Cerebellar nuclear complex (tissue), 1 donor: ENCODE measurements around the gene CD52.

Experiments used
- DNase-seq, 2 experiments: peaks; one replicate each; lab custom pipeline; 2025; lab: John Stamatoyannopoulos, UW

Gene CD52

GRCh38 chr1:26356106-26356505, 38.3 kb downstream of the CD52 start:
- DNase-seq = no peak

- no peak for DNase-seq
These were observed 39.4 kb downstream of the CD52 start for GRCh38 chr1:26357121-26357602.

GRCh38 chr1:26358411-26359384, 40.9 kb downstream of the CD52 start:
- DNase-seq = no peak

- no peak for DNase-seq
These were observed 42.4 kb downstream of the CD52 start for GRCh38 chr1:26359981-26360806.

GRCh38 chr1:26360807-26361604, 43.2 kb downstream of the CD52 start:
- DNase-seq = no peak

GRCh38 chr1:26361605-26362122, 43.9 kb downstream of the CD52 start:
- no peak for DNase-seq

GRCh38 chr1:26362331-26362730, 44.6 kb downstream of the CD52 start:
- DNase-seq = no peak

GRCh38 chr1:26363549-26364448, 46.0 kb downstream of the CD52 start:
- DNase-seq = no peak

GRCh38 chr1:26364956-26365355, 47.2 kb downstream of the CD52 start:
- no peak for DNase-seq

GRCh38 chr1:26367441-26367840, 49.7 kb downstream of the CD52 start:
- DNase-seq = no peak

- DNase-seq = no peak
These were observed 50.2 kb downstream of the CD52 start for GRCh38 chr1:26368006-26368405.

- no peak for DNase-seq
These were observed 50.7 kb downstream of the CD52 start for GRCh38 chr1:26368486-26368885.
